Measurements from ENCODE around the gene PAQR8. TPM values are rescaled to one million over a fixed set of nuclear protein-coding genes. Genes with fewer than 3 reads are reported as not detected.

PAQR8 gene
- polyA plus RNA-seq, 1 of the 3 experiments (the other 2 are of a cell fraction): 2.3 TPM

DNA sequence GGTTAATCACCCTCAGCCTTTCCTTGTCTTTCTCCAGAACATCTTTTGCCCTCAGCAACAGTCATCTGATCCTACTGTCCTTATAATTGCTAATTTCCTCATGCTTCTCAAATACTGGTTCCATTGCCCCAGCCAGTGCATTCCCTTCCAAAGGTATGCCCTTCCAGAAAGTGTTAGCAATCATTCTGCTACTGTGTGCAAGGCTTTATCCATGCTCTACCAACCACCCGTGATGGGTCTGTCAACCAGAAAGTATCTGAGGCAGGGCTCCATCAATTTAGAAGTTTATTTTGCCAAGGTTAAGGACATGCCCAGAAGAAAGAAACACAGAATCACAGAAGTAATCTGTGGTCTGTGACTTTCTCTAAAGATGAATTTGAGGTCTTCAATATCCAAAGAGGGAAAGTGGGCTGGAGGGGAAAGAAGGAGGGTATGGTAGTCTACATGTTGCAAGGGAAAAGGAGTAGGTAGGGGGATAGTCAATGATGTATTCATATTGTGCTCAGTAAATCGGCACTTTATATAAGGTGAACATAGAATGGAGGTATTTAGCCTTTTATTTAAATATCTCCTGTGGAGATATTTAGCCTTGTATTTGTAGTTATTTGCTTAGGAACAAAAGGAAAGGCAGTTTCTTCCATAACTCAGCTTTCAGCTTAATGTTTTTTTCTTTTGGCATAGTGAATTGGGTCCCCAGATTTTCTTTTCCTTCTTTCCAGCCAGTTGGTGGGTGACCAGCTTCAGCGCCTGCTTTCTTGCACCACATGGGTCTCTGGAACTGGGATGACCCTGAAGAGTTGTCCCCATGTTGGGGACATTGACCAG lies 35.2 kb upstream of the PAQR8 start:
- POLR2A ChIA-PET: no interaction called here
- Histone ChIP-seq H3K36me3 (replicated peaks in 1 of 2; ENCODE audit: control insufficient read depth in 1 of 2, insufficient read depth in 2 of 2, low read length in 1 of 2) (no peaks in the 10 kb centered on the region), H4K20me1 (ENCODE audit: insufficient read depth) (no peaks in the 10 kb centered on the region), H3K27ac (ENCODE audit: low read depth in 2 of 2, low read length in 1 of 2) (no peak overlapping the region), H2AFZ (ENCODE audit: low read depth) (no peak overlapping the region), H3K9me3 (no peaks in the 10 kb centered on the region), H3K4me2 (no peak overlapping the region), H3K9ac (no peak overlapping the region), H3K4me3 (ENCODE audit: low read depth in 2 of 2, low read length in 1 of 2) (no peak overlapping the region), H3F3A (replicated peaks; ENCODE audit: insufficient read depth) (no peaks in the 10 kb centered on the region), H3K27me3 (ENCODE audit: insufficient read depth) (no peaks in the 10 kb centered on the region), H3K79me2 (ENCODE audit: insufficient read depth) (no peaks in the 10 kb centered on the region), H3K9me2 (no peaks in the 10 kb centered on the region), H3K4me1 (ENCODE audit: control insufficient read depth in 1 of 2, insufficient read depth in 2 of 2, low read depth in 1 of 2, low read length in 1 of 2) (no peaks in the 10 kb centered on the region)
- TF ChIP-seq EP300 (IDR thresholded peaks at IDR 0.05; ENCODE audit: borderline replicate concordance in 1 of 2, low read depth in 1 of 2, low read length in 1 of 2) (no peak), EZH2phosphoT487 (IDR thresholded peaks at IDR 0.05; ENCODE audit: borderline replicate concordance, low read depth) (no peak), GABPA (IDR thresholded peaks at IDR 0.05; ENCODE audit: low read depth) (no peak), RFX5 (IDR thresholded peaks at IDR 0.05; ENCODE audit: low read length) (no peak), POLR2AphosphoS5 (IDR thresholded peaks at IDR 0.05; ENCODE audit: low read depth, low read length) (no peak), SMC3 (IDR thresholded peaks at IDR 0.05; ENCODE audit: low read depth, low read length) (no peak), FOXJ3 (CRISPR knock-in tag; IDR thresholded peaks at IDR 0.05) (no peak), RXRA (IDR thresholded peaks at IDR 0.05; ENCODE audit: borderline replicate concordance, low read depth) (no peak), YY1 (IDR thresholded peaks at IDR 0.05; ENCODE audit: low read depth) (no peak), MEF2A (IDR thresholded peaks at IDR 0.05; ENCODE audit: borderline replicate concordance, low read depth) (no peak), TEAD4 (IDR thresholded peaks at IDR 0.05; ENCODE audit: borderline replicate concordance, insufficient read depth) (no peak), RCOR1 (IDR thresholded peaks at IDR 0.05; ENCODE audit: low read length) (no peak), FOSL2 (IDR thresholded peaks at IDR 0.05; ENCODE audit: borderline replicate concordance, low read depth) (no peak), JUND (IDR thresholded peaks at IDR 0.05) (no peak), GATA2 (CRISPR knock-in tag; IDR thresholded peaks at IDR 0.05) (no peak)
- TF ChIP-seq, protein P1, sequence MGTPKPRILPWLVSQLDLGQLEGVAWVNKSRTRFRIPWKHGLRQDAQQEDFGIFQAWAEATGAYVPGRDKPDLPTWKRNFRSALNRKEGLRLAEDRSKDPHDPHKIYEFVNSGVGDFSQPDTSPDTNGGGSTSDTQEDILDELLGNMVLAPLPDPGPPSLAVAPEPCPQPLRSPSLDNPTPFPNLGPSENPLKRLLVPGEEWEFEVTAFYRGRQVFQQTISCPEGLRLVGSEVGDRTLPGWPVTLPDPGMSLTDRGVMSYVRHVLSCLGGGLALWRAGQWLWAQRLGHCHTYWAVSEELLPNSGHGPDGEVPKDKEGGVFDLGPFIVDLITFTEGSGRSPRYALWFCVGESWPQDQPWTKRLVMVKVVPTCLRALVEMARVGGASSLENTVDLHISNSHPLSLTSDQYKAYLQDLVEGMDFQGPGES (IDR thresholded peaks at IDR 0.05; ENCODE audit: low read depth, low read length): no peak
- TF ChIP-seq, protein P2, sequence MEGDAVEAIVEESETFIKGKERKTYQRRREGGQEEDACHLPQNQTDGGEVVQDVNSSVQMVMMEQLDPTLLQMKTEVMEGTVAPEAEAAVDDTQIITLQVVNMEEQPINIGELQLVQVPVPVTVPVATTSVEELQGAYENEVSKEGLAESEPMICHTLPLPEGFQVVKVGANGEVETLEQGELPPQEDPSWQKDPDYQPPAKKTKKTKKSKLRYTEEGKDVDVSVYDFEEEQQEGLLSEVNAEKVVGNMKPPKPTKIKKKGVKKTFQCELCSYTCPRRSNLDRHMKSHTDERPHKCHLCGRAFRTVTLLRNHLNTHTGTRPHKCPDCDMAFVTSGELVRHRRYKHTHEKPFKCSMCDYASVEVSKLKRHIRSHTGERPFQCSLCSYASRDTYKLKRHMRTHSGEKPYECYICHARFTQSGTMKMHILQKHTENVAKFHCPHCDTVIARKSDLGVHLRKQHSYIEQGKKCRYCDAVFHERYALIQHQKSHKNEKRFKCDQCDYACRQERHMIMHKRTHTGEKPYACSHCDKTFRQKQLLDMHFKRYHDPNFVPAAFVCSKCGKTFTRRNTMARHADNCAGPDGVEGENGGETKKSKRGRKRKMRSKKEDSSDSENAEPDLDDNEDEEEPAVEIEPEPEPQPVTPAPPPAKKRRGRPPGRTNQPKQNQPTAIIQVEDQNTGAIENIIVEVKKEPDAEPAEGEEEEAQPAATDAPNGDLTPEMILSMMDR (IDR thresholded peaks at IDR 0.05): no peak
- DNase-seq: no peak
- CTCF ChIA-PET: interaction anchor here (1.1 to 1.5 kb wide), 2 partner anchors 36 to 41 kb away, joined by 4 to 8 read pairs; partner anchors contain the start of gene PAQR8
- 87% methylated on average over 3 of the region's 3 CpGs for WGBS (ENCODE audit: low lambda C conversion rate)
